Upper lobe of right lung (tissue), 1 donor: ENCODE measurements around the gene PSMC3IP. TPM values are rescaled to one million over a fixed set of nuclear protein-coding genes. Genes with fewer than 3 reads are reported as not detected.

ENCODE experiments used
- ATAC-seq: fragments of 200-7000 bp; cut with Tn5 transposase; one replicate; pipeline ENCODE4 v1.9.1; 2020; ENCODE audit warnings: mild to moderate bottlenecking, moderate library complexity
- DNase-seq: peaks from one replicate; pipeline ENCODE4 v3.0.0-alpha.2; 2020
- H3K27ac ChIP-seq: fragments of 200-600 bp; one replicate; pipeline ENCODE4 v1.8.0; 2022
- H3K27me3 ChIP-seq: fragments of 200-600 bp; one replicate; pipeline ENCODE4 v1.8.0; 2022; ENCODE audit warnings: mild to moderate bottlenecking
- H3K36me3 ChIP-seq: fragments of 200-600 bp; one replicate; pipeline ENCODE4 v1.8.0; 2022
- H3K4me1 ChIP-seq: fragments of 200-600 bp; one replicate; pipeline ENCODE4 v1.8.0; 2022
- H3K4me3 ChIP-seq: fragments of 200-600 bp; one replicate; pipeline ENCODE4 v1.8.0; 2022; ENCODE audit warnings: mild to moderate bottlenecking
- H3K9me3 ChIP-seq: fragments of 200-600 bp; one replicate; pipeline ENCODE4 v1.8.0; 2022
- intact Hi-C: fragments of 100-400 bp; cut with DNase I; formaldehyde crosslinking; loops from one replicate; pipeline ENCODE4 v1.11.0; 2022
- total RNA-seq: library from RNA; stranded (reverse); fragmentation: NEBNext Ultra II Directional; extraction: Animal tissue kit (Norgen Biotek cat#: 25700); gene quantifications from one replicate; pipeline ENCODE4 v1.2.1, GENCODE V29; 2021
- TF ChIP-seq, protein P1 (sequence below): fragments of 200-600 bp; IDR thresholded peaks from one replicate; pipeline ENCODE4 v1.8.0; 2022; ENCODE audit warnings: antibody characterized with exemption
- donor health status: DM: no; HTN: yes; CAD: no; lungs with severe emphysema.

The PSMC3IP gene
- total RNA-seq, 1 donor from 2014 or later, result 4.2 TPM

DNA sequence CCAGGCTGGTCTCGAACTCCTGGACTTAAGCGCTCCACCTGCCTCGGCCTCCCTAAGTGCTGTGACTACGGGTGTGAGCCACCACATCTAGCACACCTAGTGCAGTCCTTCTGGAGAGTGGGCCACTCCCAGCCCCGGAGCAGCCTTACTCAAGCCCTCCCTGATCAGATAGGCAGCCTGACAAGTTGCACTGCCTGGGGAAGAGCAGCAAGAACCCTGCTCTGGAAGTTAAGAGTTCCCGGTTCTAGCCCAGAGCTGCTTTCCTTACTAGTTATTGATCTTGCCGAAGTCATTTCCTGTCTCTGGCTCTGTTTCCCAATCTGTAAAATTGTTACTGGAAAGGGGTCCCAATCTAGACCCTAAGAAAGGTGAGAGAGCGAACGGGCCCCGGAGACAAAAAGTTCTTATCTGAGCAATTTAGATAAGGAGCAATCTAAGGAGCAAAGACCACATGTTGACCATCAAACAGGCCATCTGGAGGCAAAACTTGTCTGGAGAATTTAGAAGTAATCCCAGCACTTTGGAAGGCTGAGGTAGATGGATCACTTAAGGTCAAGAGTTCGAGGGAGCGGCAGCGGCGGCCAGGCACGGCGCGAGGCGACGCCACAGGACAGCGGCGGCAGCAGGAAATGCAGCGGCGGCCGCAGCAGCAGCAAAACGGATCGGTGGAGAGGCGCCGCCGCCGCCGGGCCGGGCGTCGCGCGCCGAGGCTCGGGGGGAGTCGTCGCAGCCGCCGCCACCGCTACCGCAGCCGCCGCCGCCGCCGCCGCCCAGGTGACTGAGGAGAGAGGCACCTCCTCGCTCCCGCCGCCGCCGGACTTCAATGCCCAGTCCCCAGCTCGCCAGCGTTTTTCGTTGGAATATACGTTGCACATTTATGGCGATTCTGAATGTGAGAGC is 45.8 kb downstream of the PSMC3IP start:
- H3K4me1 ChIP-seq, result peaks cover 37% of the 10 kb centered on the region
- ATAC-seq, result peak; percentile 64
- peak; percentile 88 for DNase-seq
- peak overlapping the region; percentile 79 for H3K27ac ChIP-seq
- peak overlapping the region; percentile 52 for H3K4me3 ChIP-seq
- no peaks in the 10 kb centered on the region for H3K27me3 ChIP-seq
- no peaks in the 10 kb centered on the region for H3K36me3 ChIP-seq
- TF ChIP-seq, protein P1, sequence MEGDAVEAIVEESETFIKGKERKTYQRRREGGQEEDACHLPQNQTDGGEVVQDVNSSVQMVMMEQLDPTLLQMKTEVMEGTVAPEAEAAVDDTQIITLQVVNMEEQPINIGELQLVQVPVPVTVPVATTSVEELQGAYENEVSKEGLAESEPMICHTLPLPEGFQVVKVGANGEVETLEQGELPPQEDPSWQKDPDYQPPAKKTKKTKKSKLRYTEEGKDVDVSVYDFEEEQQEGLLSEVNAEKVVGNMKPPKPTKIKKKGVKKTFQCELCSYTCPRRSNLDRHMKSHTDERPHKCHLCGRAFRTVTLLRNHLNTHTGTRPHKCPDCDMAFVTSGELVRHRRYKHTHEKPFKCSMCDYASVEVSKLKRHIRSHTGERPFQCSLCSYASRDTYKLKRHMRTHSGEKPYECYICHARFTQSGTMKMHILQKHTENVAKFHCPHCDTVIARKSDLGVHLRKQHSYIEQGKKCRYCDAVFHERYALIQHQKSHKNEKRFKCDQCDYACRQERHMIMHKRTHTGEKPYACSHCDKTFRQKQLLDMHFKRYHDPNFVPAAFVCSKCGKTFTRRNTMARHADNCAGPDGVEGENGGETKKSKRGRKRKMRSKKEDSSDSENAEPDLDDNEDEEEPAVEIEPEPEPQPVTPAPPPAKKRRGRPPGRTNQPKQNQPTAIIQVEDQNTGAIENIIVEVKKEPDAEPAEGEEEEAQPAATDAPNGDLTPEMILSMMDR, result peak; percentile 49
- no peaks in the 10 kb centered on the region for H3K9me3 ChIP-seq
- intact Hi-C loops, result no loop called here

DNA sequence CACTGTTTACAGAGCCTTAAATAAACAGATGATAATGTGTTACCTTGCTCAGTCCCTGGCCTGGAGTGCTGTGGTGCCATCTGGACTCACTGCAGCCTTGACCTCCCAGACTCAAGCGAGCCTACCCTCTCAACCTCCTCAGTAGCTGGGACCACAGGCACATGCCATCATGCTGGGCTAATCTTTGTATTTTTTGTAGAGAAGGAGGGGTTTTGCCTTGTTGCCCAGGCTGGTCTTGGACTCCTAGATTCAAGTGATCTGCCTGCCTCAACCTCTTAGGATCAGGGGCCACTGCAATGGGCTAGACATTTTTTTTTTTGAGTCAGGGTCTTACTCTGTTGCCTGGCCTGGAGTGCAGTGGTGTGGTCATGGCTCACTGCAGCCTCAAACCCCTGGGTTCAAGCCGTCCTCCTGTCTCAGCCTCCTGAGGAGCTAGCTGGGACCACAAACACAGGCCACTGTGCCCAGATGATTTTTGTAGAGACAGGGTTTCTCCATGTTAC is 46.5 kb downstream of the PSMC3IP start:
- ATAC-seq, result no peak
- H3K27me3 ChIP-seq, result no peaks in the 10 kb centered on the region
- H3K36me3 ChIP-seq, result no peaks in the 10 kb centered on the region
- peaks cover 44% of the 10 kb centered on the region for H3K4me1 ChIP-seq
- intact Hi-C loops, result no loop called here
- TF ChIP-seq, protein P1, result no peak
- no peak for DNase-seq
- H3K9me3 ChIP-seq, result no peaks in the 10 kb centered on the region
- H3K4me3 ChIP-seq, result no peak overlapping the region
- peak overlapping the region; percentile 79 for H3K27ac ChIP-seq

DNA sequence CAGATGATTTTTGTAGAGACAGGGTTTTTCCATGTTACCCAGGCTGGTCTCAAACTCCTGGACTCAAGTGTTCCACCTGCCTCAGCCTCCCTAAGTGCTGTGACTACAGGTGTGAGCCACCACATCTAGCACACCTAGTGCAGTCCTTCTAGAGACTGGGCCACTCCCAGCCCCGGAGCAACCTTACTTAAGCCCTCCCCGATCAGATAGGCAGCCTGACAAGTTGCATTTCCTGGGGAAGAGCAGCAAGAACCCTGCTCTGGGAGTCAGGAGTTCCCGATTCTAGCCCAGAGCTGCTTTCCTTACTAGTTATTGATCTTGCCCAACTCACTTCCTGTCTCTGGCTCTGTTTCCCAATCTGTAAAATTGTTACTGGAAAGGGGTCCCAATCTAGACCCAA is 48.5 kb downstream of the PSMC3IP start:
- no peak for DNase-seq
- TF ChIP-seq, protein P1, result no peak
- intact Hi-C loops, result no loop called here
- Histone ChIP-seq H3K4me3 (no peak overlapping the region), H3K27me3 (no peaks in the 10 kb centered on the region), H3K27ac (no peak overlapping the region), H3K36me3 (no peaks in the 10 kb centered on the region), H3K4me1 (peaks cover 43% of the 10 kb centered on the region), H3K9me3 (no peaks in the 10 kb centered on the region)
- ATAC-seq, result no peak

DNA sequence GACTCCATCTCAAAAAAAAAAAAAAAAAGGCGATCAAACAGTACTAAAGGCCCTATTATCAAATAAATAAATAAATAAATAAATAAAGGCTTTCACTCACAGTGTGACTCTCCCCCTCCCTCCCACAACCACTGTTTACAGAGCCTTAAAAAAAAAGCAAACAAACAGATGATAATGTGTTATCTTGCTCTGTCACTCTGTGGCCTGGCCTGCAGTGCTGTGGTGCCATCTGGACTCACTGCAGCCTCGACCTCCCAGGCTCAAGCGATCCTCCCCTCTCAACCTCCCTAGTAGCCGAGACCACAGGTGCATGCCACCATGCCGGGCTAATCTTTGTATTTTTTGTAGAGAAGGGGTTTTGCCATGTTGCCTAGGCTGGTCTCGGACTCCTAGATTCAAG is 49.6 kb downstream of the PSMC3IP start:
- no peak for DNase-seq
- Histone ChIP-seq H3K4me1 (peaks cover 48% of the 10 kb centered on the region), H3K9me3 (no peaks in the 10 kb centered on the region), H3K27ac (no peak overlapping the region), H3K4me3 (no peak overlapping the region), H3K27me3 (no peaks in the 10 kb centered on the region), H3K36me3 (no peaks in the 10 kb centered on the region)
- no peak for ATAC-seq
- TF ChIP-seq, protein P1, result no peak
- intact Hi-C loops, result no loop called here

DNA sequence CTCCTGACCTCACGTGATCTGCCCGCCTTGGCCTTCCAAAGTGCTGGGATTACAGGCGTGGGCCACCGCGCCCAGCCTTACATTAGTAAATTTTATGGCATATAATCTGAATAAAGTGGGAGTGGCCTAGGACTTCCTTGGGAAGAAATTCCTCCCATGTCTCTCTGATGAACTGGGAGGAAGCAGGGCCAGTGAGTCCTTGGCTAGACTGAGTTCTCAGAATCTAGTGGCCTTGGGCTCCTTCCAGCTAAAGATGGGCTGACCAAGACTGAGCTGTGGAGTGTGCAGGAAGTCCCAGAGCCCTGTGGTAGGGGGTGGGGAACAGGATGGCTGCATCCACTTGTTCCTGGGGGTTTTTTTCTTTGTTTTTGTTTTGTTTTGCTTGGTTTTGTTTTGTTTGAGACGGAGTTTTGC is 51.5 kb downstream of the PSMC3IP start:
- Histone ChIP-seq H3K4me3 (no peak overlapping the region), H3K9me3 (no peaks in the 10 kb centered on the region), H3K27me3 (no peaks in the 10 kb centered on the region), H3K4me1 (peaks cover 60% of the 10 kb centered on the region), H3K27ac (no peak overlapping the region), H3K36me3 (peaks cover 8% of the 10 kb centered on the region)
- DNase-seq, result no peak
- peak; percentile 21 for ATAC-seq
- intact Hi-C loops, result no loop called here
- TF ChIP-seq, protein P1, result no peak
